NCI-H1436 treated with DMSO at 0.1 percent for 48 hours (cell line): ENCODE data around the gene ALAS1.
A peak's percentile ranks its signal among the peaks of the same experiment; 100 is the strongest.

Experiments
- DNase-seq: peaks from one replicate; lab custom pipeline; 2025; lab: John Stamatoyannopoulos, UW

Gene ALAS1

DNA sequence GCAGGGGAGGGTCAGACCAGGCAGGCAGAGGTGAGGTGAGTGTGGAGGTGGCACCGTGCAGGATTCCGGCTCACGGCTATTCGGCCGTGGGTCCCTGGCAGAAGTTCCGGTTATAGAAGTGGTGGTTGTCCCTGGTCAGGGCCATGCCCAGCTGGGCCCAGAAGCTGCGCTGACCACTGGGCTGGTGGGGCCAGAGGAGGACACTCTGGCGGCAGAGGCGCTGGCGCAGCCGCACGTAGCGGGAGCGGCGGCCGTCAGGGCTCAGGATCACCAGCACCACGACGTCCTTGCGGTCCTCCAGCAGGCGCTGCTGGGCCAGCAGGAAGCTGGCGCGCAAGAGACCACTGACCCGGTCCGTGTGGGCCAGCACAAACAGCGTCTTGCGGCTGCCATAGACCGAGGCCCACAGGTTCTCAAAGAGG lies 23.2 kb downstream of the ALAS1 start:
- DNase-seq, result no peak

- no peak for DNase-seq
Measured at GRCh38 chr3:52221563-52222318, 23.8 kb downstream of the ALAS1 start.

GRCh38 chr3:52222319-52223221 lies 24.6 kb downstream of the ALAS1 start:
- no peak for DNase-seq

DNA sequence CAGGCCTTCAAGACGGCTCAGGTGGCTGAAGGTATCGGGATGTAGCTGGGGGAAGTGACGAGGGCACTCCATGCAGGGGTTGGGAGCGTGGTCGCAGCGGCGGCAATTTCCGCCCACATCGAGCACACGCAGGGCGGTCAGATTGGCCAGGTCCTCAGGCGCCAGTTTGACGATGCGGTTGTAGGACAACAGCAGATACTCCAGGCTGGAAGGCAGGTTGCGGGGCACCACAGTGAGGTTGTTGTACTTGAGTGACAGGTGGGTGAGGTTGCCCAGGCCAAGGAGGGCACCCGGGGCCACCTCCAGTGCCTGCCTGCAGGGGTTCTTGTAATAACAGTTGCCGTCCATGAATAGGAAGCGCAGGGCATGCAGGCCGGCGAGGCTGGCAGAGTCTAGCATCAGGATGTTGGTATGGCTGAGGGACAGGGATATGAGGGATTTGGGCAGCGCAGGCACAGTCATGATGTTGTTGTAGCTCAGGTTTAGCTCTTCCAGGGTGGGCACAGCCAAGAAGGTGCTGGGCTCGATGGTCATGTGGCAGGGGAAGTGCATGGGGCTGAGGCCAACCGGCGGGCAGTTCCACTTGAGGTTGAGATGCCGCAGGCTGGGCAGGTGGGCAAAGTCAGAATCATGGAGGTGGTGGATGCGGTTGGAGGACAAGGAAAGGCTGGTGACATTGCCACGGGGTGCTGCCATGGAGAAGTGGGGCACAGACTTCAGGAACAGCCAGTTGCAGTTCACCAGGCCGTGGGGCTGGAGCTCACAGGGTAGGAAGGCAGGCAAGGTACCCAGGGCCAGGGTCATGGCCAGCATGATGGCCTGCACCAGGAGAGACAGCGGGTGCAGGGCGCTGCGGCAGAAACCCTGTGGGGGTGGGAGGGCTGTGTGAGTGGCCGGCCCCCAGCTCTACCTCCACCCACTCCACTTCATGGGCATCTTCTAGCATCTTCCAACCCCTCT lies 25.8 kb downstream of the ALAS1 start:
- DNase-seq, result no peak

DNA sequence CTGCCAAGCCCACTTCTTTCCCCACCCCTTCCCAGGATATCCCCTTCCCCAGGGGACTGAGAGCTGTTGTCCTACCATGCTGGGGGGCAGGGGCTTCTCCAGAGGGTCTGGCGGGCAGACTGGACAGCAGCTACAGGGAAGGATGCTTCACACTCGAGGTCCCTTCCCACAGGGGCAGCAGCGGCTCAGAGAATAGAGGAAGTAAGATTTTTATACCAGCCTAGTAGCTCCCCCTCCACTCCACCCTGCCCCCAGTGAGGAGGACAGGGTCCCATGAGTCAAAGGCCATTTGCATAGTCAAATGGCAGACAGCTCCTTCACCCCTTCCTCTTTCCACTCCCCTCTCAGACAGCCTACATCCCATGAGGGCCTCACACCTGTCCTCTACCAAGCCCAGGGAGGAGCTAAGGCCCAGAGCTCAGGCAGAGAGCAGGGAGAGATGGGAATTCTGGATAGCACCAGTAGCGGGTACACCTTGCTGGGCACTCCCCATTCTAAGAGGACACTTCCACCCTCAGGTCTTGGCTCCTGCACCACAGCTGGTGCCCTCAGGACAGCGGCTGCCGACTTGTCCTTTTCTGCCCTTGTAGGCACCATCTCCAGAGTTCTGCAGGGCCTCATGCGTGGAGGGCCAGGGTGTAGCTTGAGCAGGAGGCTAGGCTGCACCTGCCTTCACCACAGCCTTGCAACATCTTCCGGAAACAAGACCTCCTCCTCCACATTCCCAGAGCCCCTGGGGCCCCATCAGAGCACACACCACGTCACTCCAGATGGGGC lies 27.7 kb downstream of the ALAS1 start, which contains the start of gene TLR9:
Gene TLR9 (minus strand): TSS at position 194 of the 777 bp plus-strand sequence. CDS start 116 bp downstream, at position 78.
- DNase-seq, result no peak

- no peak for DNase-seq
Measured at GRCh38 chr3:52226229-52226817, 28.4 kb downstream of the ALAS1 start.

DNA sequence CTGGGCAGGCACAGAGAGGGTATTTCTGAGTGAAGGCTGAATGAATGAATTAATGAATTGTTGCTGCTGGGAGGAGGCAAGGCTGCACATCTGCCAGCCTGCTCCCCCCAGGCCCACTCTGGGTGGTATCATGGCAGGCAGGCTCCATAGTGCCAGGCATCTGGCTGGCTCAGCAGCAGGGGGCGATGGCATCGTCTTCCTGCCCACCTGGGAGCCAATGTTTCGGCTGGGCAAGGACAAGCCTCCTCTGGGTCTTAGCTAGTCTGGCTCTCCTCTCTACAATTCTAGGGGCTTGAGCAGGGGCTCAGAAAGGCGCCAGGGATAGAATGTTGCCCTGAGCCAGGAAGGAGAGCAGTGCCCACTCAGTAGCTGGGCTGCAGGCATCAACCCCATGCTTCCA lies 29.2 kb downstream of the ALAS1 start:
- DNase-seq, result no peak

GRCh38 chr3:52227766-52228165 lies 29.8 kb downstream of the ALAS1 start:
- DNase-seq, result no peak

DNA sequence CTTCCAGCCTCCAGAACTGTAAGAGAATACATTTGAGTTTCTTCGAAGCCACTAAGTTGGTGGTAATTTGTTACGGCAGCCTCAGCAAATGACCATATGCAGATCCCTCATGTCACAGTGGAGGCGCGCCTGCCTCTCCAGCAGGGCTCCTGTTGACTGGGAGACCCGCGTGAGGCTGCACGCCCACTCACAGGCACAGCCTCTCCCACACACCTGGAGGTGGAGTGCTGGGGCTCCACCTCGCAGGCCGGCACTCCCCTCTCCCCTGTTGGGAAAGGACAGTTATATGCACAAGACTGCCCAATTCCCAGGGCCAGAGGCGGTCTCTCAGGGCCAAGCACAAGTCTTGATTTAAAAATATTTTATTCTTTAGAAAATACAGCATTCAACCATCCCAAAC lies 30.3 kb downstream of the ALAS1 start:
- DNase-seq, result no peak

GRCh38 chr3:52228751-52229291 lies 30.9 kb downstream of the ALAS1 start:
- DNase-seq, result no peak

GRCh38 chr3:52229656-52230055 lies 31.7 kb downstream of the ALAS1 start:
- no peak for DNase-seq

- no peak for DNase-seq
Measured at GRCh38 chr3:52230461-52230860, 32.5 kb downstream of the ALAS1 start.

GRCh38 chr3:52230889-52231499 lies 33.0 kb downstream of the ALAS1 start:
- no peak for DNase-seq

DNA sequence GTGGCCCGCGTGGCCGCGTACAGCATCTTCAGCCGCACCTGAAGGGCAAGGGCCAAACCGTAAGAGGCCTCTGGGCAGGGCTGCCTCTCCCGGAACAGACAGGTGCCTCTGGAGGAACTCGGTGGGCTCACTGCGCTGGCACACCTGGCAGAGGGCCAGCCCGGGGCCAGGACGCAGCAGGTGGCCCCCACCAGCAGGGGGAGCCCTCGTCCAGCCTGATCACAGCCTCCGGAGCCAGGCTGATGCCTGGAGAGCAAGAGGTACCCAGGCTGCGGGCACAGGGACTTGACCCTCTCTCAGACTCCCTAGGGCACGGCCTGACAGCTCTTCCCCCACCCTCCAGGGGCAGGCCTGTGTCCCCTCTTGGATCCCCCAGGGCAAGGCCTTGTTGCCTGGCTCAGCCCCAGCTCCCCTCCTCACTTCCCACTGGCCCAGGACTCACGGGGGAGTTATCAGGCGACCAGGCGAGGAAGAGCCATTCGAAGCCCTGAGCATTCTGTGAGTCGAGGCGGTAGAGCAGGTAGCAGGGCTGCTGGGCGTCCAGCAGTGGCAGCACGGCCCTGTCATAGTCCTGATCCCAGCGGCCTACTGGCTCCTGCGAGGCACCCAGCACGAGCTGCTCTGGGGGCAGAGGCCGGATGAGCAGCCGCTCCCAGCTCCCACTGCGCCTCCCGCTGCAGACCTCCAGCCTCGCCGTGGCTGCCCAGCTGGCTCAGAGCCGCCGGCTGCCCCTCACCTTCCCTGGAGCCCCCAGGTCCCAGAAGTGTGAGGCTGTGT lies 33.7 kb downstream of the ALAS1 start:
- DNase-seq, result peak; percentile 2

- DNase-seq, result no peak
Measured at GRCh38 chr3:52232279-52233107, 34.5 kb downstream of the ALAS1 start.

DNA sequence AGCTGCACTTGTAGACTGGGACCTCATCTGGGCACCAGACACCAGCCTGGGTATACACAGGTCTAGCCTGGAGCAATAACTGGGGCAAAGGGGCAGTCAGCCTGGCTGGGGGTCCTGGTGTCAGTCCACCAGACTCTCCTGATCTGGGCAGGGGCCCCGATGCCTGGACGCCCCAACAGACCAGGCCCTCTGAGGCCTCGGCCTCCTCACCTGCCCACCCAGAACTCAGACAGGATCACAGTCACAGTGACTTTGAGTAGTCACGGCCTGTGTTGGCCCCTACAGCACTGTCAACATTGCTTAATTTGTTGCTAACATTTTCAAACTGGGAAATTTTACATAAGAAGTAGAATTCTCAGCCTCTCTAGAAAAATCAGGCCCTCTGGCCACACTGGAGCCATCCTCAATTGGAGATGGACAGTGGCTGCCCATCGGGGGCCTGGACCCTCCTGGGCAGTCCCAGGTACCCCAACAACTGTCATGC lies 35.2 kb downstream of the ALAS1 start:
- no peak for DNase-seq

DNA sequence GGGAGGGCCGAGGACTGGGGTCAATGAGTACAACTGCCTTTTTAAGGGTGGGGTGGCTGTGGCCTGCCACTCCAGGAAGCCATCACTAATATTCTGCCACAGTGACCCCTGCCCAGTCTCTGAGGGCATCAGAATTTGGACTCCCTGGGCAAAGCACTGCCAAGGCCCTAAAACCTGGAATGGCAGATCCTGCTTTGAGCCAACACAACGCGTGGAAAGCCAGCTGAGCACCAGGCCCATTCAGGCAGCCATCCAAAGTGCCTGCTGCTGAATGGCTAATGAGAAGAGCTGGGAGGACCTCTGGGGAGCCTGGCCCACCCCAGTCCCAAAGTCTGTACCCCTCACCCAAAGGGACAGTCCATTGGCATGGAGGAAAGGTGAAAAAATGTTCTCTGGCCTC lies 36.0 kb downstream of the ALAS1 start:
- DNase-seq, result no peak
